ENCODE measurements around the gene TUBGCP5. TPM values are rescaled to one million over a fixed set of nuclear protein-coding genes. Genes with fewer than 3 reads are reported as not detected.

The TUBGCP5 gene
- 18.2 and 19.8 TPM in 2 replicates for total RNA-seq

DNA sequence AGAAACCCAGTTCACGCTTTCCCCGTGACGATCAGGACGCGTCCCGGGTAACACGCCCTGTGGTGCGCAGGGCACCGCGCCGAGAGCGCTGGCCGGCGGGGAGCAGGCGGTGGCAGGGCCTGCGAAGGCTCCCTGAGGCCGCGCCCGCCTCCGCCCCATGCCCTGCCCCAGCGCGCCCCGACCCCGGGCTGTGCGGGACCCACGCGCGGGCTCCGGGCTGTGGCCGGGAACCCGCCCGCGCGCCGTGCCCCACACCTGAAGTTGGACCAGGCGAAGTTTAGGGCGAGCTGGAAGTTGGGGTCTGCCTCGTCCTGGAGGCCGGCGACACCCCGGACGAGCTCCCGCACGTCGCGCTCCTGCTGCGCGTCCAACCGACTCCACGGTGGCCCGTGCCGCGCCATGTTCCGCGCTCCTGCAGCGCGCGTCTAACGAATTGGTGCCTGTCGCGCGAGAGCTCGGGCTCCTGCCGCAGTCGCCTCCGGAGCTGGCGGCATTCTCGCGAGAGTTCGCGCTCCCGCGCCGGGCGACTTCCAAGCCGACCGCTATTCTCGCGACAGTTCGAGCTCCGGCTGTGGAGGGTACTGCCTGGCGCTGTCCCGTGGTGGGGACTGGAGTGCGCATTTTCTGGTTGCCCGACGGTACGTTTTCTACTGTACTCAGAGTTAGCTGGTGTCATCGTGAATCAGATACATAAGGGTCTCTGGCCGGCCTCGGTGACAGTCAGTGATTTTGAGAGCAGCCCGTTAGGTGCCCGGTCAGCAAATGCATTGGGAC lies at the start of gene TUBGCP5:
Gene TUBGCP5, minus strand, starts transcription at position 427 of the 774 bp plus-strand sequence. Its CDS starts 26 bp downstream, at position 401.

DNA sequence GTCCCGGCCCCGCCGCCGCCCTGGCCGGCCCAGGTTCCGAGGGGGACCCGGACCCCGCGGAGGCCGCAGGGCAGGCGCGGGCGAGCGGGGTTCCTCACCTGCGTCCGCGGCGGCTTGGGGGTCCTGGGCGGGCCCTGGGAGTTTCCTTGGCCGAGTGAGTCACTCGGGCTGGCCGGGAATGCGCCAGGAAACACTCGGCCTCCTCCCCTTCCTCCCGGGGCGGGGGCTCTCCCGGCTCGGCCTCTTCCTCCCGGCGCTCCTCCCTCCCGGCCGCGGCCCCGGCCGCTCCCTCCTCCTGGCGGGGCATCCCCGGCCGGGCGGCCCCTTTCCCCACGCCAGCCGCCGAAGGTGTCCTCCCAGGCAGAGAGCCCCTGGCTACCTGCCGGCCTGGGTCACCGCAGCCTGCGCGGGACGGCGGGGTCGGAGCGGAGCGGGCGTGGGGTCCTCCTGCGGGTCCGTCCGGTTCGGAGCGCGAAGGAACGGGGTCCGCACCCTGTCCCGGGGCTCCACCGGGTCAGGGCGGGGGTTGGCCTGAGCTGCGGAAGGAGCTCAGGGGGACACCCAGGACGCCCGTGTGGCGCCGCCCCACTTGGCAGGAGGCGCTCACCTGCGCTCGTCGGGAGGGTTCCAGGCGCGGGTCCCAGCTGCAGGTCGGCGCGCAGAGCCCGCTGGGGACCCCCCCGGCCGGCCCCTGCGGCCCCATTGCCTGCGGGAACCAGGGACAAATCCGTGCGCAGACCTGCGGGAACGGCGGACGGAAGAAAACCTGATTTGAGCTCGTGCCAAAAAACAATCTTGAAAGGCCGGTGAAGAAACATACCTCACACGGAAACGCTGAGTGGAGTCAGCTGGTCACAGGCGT lies 58.9 kb downstream of the TUBGCP5 start, which contains the start of gene CYFIP1:
Gene CYFIP1, minus strand, starts transcription at position 180 of the 862 bp plus-strand sequence. CDS start 33,083 bp downstream, outside the sequence.

Other genes with a start within 250 kb of the TUBGCP5 start
- 74.1 and 83.0 TPM in 2 replicates for gene NIPA2, start 200.9 kb downstream of the TUBGCP5 start, total RNA-seq
- 55.0 and 84.1 TPM in 2 replicates for gene CYFIP1, start 59.2 kb downstream of the TUBGCP5 start, total RNA-seq
- gene GOLGA6L1, start 97.3 kb upstream of the TUBGCP5 start, total RNA-seq = not detected in 2 replicates

Measured in epithelial cell of umbilical artery (primary cell).